ENCODE data around the gene IGFBP4. TPM values are rescaled to one million over a fixed set of nuclear protein-coding genes. Genes with fewer than 3 reads are reported as not detected.

The IGFBP4 gene
- polyA plus RNA-seq, 1 of the 3 experiments (the other 2 are of a cell fraction) = 128 TPM

DNA sequence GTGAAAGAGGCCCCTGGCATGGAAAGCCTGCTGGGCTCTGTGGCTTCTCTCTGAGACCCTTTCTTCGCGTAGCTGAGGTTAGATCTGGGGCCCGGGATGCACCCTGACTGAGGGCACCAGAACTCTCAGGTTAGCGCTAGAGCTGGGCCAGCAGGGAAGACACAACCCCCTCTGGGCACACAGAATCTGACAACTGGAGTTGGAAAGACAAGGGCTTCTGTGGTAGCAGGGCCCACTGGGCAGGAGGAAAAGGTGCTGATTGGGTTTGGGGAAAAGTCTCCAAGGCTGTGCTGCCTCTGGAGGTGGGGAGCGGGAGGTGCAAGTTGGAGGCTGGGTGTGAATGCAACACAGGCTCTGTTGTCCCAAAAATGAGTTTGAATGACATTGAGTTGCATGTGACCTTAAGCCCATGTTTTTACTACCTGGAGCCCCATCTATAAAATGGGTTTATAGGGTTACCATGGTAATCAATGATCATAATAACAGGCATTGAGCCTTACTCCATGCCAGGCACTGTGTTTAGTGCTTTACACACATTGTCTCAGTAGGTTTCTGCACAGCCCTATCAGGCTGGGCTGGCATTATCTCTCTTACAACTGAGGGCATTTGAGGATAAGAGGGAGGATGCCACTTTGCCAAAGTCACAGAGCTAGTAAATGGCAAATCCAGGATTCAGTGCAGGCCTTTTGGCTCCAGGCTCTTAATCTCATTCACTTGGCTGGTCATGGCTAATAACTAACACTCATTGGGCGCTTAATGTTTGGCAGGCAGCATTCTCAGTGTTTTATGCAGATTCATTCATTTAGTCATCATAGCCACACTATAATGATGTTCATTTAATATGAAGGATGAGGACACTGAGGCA, 9.5 kb upstream of the IGFBP4 start:
- DNase-seq = peak; percentile 58
- 72% methylated on average over 6 of the region's 6 CpGs for WGBS (ENCODE audit: low lambda C conversion rate)
- Histone ChIP-seq H3K27ac (ENCODE audit: low read depth in 2 of 2, low read length in 1 of 2) (peak overlapping the region; percentile 48 to 99), H4K20me1 (ENCODE audit: insufficient read depth) (no peaks in the 10 kb centered on the region), H3K4me3 (ENCODE audit: low read depth in 2 of 2, low read length in 1 of 2) (no peak overlapping the region), H3K27me3 (ENCODE audit: insufficient read depth) (no peaks in the 10 kb centered on the region), H3K36me3 (replicated peaks in 1 of 2; ENCODE audit: control insufficient read depth in 1 of 2, insufficient read depth in 2 of 2, low read length in 1 of 2) (no peaks in the 10 kb centered on the region), H2AFZ (ENCODE audit: low read depth) (peak overlapping the region; percentile 86; the same call in 1 of the 2 replicates), H3K79me2 (ENCODE audit: insufficient read depth) (no peaks in the 10 kb centered on the region), H3K9ac (no peak overlapping the region), H3K4me1 (ENCODE audit: control insufficient read depth in 1 of 2, insufficient read depth in 2 of 2, low read depth in 1 of 2, low read length in 1 of 2) (peaks cover 9 to 34% of the 10 kb centered on the region in 2 experiments; a peak in 3 of 4 replicates), H3K9me2 (no peaks in the 10 kb centered on the region), H3K9me3 (no peaks in the 10 kb centered on the region), H3F3A (replicated peaks; ENCODE audit: insufficient read depth) (no peaks in the 10 kb centered on the region), H3K4me2 (peak overlapping the region; percentile 42; the same call in 1 of the 2 replicates)
- POLR2A ChIA-PET = interaction anchor here (0.6 to 1.4 kb wide), 4 partner anchors 10 to 138 kb away, joined by 3 to 5 read pairs (median 4); partner anchors contain the start of gene TOP2A
- CTCF ChIA-PET = interaction anchor here (0.6 to 7.2 kb wide), 28 partner anchors 7 to 132 kb away, joined by 3 to 42 read pairs (median 4); partner anchors contain the start of gene TOP2A
- TF ChIP-seq RCOR1 (IDR thresholded peaks at IDR 0.05; ENCODE audit: low read length) (no peak), FOXJ3 (CRISPR knock-in tag; IDR thresholded peaks at IDR 0.05) (no peak), CHD2 (IDR thresholded peaks at IDR 0.05; ENCODE audit: low read length, partially characterized antibody) (peak; percentile 6), GABPA (IDR thresholded peaks at IDR 0.05; ENCODE audit: low read depth) (no peak), TCF12 (IDR thresholded peaks at IDR 0.05) (no peak), RAD21 (IDR thresholded peaks at IDR 0.05; ENCODE audit: low read length) (peak; percentile 52), EP300 (IDR thresholded peaks at IDR 0.05; ENCODE audit: borderline replicate concordance in 1 of 2, low read depth in 1 of 2, low read length in 1 of 2) (peak in 1 of 2 experiments; percentile 57; a peak in 2 of 4 replicates), NRF1 (IDR thresholded peaks at IDR 0.05; ENCODE audit: low read depth, low read length) (no peak), RXRA (IDR thresholded peaks at IDR 0.05; ENCODE audit: borderline replicate concordance, low read depth) (no peak), GATA2 (CRISPR knock-in tag; IDR thresholded peaks at IDR 0.05) (peak; percentile 3; the same call in 1 of the 2 replicates), FOSL2 (IDR thresholded peaks at IDR 0.05; ENCODE audit: borderline replicate concordance, low read depth) (no peak), JUND (IDR thresholded peaks at IDR 0.05) (no peak), RFX5 (IDR thresholded peaks at IDR 0.05; ENCODE audit: low read length) (no peak), TEAD4 (IDR thresholded peaks at IDR 0.05; ENCODE audit: borderline replicate concordance, insufficient read depth) (no peak), SMC3 (IDR thresholded peaks at IDR 0.05; ENCODE audit: low read depth, low read length) (peak; percentile 25; the same call in 1 of the 2 replicates)
- TF ChIP-seq, protein P1, sequence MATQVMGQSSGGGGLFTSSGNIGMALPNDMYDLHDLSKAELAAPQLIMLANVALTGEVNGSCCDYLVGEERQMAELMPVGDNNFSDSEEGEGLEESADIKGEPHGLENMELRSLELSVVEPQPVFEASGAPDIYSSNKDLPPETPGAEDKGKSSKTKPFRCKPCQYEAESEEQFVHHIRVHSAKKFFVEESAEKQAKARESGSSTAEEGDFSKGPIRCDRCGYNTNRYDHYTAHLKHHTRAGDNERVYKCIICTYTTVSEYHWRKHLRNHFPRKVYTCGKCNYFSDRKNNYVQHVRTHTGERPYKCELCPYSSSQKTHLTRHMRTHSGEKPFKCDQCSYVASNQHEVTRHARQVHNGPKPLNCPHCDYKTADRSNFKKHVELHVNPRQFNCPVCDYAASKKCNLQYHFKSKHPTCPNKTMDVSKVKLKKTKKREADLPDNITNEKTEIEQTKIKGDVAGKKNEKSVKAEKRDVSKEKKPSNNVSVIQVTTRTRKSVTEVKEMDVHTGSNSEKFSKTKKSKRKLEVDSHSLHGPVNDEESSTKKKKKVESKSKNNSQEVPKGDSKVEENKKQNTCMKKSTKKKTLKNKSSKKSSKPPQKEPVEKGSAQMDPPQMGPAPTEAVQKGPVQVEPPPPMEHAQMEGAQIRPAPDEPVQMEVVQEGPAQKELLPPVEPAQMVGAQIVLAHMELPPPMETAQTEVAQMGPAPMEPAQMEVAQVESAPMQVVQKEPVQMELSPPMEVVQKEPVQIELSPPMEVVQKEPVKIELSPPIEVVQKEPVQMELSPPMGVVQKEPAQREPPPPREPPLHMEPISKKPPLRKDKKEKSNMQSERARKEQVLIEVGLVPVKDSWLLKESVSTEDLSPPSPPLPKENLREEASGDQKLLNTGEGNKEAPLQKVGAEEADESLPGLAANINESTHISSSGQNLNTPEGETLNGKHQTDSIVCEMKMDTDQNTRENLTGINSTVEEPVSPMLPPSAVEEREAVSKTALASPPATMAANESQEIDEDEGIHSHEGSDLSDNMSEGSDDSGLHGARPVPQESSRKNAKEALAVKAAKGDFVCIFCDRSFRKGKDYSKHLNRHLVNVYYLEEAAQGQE (IDR thresholded peaks at IDR 0.05; ENCODE audit: low read depth, low read length) = no peak
- TF ChIP-seq, protein P2, sequence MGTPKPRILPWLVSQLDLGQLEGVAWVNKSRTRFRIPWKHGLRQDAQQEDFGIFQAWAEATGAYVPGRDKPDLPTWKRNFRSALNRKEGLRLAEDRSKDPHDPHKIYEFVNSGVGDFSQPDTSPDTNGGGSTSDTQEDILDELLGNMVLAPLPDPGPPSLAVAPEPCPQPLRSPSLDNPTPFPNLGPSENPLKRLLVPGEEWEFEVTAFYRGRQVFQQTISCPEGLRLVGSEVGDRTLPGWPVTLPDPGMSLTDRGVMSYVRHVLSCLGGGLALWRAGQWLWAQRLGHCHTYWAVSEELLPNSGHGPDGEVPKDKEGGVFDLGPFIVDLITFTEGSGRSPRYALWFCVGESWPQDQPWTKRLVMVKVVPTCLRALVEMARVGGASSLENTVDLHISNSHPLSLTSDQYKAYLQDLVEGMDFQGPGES (IDR thresholded peaks at IDR 0.05; ENCODE audit: low read depth, low read length) = no peak
- TF ChIP-seq, protein P3, sequence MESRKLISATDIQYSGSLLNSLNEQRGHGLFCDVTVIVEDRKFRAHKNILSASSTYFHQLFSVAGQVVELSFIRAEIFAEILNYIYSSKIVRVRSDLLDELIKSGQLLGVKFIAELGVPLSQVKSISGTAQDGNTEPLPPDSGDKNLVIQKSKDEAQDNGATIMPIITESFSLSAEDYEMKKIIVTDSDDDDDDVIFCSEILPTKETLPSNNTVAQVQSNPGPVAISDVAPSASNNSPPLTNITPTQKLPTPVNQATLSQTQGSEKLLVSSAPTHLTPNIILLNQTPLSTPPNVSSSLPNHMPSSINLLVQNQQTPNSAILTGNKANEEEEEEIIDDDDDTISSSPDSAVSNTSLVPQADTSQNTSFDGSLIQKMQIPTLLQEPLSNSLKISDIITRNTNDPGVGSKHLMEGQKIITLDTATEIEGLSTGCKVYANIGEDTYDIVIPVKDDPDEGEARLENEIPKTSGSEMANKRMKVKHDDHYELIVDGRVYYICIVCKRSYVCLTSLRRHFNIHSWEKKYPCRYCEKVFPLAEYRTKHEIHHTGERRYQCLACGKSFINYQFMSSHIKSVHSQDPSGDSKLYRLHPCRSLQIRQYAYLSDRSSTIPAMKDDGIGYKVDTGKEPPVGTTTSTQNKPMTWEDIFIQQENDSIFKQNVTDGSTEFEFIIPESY (IDR thresholded peaks at IDR 0.05; ENCODE audit: borderline replicate concordance, low read depth) = no peak
- TF ChIP-seq, protein P4, sequence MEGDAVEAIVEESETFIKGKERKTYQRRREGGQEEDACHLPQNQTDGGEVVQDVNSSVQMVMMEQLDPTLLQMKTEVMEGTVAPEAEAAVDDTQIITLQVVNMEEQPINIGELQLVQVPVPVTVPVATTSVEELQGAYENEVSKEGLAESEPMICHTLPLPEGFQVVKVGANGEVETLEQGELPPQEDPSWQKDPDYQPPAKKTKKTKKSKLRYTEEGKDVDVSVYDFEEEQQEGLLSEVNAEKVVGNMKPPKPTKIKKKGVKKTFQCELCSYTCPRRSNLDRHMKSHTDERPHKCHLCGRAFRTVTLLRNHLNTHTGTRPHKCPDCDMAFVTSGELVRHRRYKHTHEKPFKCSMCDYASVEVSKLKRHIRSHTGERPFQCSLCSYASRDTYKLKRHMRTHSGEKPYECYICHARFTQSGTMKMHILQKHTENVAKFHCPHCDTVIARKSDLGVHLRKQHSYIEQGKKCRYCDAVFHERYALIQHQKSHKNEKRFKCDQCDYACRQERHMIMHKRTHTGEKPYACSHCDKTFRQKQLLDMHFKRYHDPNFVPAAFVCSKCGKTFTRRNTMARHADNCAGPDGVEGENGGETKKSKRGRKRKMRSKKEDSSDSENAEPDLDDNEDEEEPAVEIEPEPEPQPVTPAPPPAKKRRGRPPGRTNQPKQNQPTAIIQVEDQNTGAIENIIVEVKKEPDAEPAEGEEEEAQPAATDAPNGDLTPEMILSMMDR (IDR thresholded peaks at IDR 0.05) = peak; percentile 59
